ENCODE data around the gene MRPL20. TPM values are rescaled to one million over a fixed set of nuclear protein-coding genes. Genes with fewer than 3 reads are reported as not detected.
A peak's percentile ranks its signal among the peaks of the same experiment; 100 is the strongest.
"Not testable (repeated sequence)": the region's sequence is repeated elsewhere in the genome, so short reads cannot be mapped to it uniquely, and the experiment has no call there.

MRPL20 gene
- total RNA-seq, 1 donor from 2014 or later = 54.6 TPM

DNA sequence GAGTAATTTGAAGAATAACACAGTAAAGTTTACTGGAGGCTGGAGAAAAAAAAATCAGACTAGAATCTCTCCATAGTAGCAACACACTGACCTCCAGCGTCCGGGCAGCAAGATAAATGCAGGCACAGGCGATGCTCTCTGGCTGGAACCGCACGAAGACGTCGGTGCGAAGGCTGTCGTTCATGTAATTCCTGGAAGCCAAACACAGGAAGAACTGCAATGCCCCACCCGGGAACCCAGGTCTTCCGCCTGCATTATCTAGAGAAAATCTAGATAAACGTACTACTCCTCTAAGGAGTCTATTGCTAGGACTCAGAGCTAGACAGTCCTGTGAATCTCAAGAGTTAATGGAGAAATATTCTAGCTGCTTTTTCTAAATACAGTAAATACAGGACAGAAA, 16.4 kb downstream of the MRPL20 start:
- no peak for DNase-seq (ENCODE audit: low spot score in 2 of 2)
- FAIRE-seq = no peak

DNA sequence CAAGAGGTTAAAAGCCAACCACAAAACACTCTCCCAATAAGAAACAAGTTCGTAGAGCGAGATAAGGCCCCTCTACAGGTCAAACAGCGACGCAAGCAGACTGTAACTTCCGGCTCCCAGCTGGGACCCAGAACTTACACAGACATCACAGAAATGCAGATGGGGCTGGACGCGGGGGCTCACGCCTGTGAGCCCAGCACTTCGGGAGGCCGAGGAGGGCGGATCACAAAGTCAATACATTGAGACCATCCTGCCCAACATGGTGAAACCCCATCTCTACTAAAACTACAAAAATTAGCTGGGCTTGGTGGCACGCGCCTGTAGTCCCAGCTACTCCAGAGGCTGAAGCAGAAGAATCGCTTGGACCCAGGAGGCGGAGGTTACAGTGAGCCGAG, 19.0 kb downstream of the MRPL20 start:
- DNase-seq (ENCODE audit: low spot score in 2 of 2) (no peak), FAIRE-seq (no peak)

DNA sequence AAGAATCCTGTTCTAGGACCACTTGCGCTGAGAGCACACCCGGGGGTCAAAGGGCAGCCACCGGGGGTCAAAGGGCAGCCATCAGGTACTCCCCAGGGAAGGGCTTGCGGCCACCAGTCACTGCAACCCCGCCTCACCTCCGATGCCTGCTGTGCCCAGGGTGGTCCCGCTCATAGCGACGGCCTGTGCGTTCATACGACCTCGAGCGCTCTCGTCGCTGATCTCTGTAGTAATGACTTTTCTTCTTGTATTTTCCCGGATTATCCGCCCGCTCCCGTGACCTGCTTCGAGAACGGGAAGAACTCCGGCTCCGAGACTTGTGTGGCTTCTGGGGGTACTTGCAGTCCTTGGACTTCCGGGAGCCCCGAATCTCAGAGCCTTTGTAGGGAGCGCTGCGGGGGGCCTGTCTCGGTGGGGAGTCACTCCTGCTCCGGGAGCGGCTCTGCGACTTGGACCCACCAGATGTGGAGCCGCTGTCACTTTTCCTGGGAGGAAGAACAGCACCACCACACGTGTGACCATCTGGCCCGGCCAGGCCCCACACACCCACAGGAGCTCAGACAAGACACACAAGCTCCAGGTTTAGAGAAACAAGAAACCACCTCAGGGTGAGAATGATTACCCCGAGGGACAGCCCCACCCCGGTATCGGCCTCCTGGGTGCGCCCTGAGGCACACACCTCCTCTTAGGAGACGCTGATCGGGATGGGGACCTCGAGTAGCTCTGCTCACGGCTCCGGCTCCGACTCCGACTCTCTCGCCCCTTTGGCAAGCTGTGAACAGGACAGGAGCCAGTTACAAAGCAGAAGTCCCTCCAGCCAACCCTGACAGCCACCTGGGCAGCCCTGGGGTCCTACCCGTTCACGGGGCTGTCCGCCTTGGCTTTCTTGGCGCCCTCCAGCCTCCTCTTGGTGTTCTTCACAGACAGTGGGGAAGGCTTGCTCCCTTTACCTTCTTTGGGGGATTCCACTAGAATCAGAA, 19.7 kb downstream of the MRPL20 start:
- FAIRE-seq (no peak), DNase-seq (ENCODE audit: low spot score in 2 of 2) (no peak)

DNA sequence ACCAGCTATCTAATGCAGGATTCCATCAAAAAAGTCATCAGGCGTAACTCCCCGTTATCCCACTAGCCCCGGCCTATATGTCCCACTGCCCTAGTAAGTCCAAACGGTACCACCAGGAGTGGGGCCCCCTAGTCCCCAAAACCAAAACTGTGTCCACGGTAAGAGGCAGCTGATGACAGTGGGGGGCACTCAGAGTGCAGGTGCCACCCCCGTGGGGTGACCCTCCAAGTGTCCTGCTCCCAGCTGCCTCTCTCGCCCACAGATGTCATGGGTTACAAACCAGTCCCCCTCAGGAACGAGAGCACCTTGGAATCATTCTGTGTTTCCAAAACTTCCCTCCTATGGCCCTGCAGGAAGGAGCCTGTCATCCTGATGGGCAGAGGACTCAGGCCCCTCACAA, 21.2 kb downstream of the MRPL20 start:
- no peak for DNase-seq (ENCODE audit: low spot score in 2 of 2)
- FAIRE-seq = no peak

DNA sequence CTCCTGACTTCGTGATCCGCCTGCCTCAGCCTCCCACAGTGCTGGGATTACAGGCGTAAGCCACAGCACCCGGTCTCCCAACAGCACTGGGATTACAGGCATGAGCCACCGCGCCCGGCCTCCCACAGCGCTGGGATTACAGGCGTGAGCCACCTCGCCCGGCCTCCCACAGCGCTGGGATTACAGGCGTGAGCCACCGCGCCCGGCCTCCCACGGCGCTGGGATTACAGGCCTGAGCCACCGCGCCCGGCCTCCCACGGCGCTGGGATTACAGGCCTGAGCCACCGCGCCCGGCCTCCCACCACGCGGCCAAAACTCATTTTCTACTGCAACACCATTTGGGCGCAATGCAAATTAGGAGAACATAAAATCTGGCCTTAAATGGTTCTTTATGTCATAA, 21.8 kb downstream of the MRPL20 start:
- not testable (repeated sequence) for DNase-seq (ENCODE audit: low spot score in 2 of 2); FAIRE-seq

DNA sequence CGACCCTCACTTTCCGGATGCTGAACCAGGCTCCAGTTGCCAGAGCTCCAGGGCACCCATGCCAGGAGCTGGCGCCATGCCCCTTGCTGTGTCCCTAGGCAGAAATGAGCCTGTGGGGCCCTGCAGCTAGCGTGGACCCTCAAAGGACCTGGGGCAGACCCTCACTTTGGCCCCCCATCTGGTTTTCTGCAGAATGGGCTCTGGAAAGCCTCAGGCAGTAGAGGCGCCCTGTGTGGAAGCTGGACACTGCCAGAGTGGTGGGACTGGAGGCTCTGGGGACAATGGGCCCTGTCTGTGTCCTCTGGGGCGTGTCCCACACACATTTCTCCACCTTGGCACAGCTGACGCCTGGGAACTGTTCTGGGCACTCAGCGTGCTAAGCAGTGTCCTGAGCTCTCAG, 25.8 kb downstream of the MRPL20 start:
- no peak for FAIRE-seq
- DNase-seq (ENCODE audit: low spot score in 2 of 2) = no peak

DNA sequence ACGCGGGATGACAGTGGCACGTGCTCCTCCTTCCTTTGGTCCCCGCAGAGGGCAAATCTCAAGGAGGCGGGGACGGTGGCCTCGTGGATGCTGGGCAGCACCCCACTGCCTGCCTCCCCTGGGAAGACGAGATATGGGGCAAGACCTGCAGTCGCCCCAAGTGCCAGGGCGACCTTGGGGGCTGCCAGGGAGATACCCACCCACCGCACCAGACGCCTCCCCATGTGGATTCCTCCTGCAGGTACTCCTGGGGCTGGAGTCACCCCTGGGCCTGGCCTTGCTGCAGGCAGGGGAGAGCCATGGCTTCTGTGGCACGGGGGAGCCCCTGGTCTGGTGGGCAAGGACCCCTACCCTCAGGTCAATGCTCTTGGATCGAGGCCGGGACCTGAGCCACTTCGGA, 26.2 kb downstream of the MRPL20 start:
- FAIRE-seq = no peak
- DNase-seq (ENCODE audit: low spot score in 2 of 2) = no peak

DNA sequence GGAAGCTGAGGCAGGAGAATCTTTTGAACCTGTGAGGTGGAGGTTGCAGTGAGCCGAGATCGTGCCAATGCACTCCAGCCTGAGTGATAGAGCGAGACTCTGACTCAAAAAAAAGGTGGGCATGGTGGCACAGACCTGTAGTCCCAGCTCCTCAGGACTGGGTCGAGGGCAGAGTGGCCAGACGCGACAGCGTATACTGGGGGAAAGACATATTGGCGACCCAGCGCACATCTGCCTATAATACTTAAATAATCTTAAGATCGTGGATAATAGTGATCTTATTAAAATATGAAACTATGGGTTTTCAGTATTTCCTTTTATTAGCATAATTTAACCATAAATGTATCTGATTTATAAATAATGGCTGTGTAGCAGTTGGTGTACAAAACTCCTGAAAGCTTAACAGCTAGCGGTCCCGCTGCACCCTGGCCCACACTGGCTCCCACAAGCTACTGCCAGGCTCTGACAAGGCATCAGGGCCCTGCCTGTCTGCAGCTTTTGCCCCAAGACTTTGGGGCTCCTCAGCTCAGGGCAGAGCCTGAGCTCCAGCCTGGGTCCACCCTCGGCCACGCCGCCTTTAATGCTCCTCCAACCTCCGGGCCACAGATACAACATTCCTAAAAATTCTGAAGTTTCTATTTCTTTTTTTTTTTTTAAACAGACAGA, 29.4 kb downstream of the MRPL20 start:
- DNase-seq (ENCODE audit: low spot score in 2 of 2) (no peak), FAIRE-seq (no peak)

DNA sequence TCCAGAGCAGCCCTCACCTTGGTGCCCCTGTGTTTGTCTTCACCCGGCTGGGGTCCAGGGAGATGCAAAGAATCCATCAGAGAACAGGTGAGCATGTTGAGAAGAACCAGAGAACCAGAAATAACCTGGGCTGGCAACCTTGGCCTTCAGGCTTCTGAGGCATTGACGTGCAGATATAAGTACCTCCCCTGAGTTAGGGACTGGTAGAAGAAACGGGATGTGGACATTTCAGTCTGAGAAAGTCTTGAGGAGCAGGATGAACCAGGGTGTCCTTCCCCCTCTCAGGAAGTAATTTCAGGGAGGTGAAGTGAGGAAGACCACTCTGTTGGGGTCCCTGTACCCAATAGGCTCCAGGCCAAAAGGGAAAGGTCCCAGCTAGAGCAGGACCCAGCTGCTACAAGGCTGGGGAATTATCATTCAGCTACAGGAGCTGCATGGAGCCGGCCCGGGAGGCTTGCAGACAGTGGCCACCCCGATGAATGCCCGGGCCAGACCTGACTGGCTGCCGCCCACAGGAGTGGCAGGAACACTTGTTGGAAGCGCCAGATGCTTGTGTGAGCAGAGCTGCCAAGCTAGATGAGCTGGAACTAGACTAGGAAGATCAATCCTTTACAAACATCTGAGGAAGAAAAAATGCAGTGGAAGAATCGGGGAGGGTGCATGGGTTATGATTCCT, 30.4 kb downstream of the MRPL20 start:
- FAIRE-seq = no peak
- DNase-seq (ENCODE audit: low spot score in 2 of 2) = no peak

DNA sequence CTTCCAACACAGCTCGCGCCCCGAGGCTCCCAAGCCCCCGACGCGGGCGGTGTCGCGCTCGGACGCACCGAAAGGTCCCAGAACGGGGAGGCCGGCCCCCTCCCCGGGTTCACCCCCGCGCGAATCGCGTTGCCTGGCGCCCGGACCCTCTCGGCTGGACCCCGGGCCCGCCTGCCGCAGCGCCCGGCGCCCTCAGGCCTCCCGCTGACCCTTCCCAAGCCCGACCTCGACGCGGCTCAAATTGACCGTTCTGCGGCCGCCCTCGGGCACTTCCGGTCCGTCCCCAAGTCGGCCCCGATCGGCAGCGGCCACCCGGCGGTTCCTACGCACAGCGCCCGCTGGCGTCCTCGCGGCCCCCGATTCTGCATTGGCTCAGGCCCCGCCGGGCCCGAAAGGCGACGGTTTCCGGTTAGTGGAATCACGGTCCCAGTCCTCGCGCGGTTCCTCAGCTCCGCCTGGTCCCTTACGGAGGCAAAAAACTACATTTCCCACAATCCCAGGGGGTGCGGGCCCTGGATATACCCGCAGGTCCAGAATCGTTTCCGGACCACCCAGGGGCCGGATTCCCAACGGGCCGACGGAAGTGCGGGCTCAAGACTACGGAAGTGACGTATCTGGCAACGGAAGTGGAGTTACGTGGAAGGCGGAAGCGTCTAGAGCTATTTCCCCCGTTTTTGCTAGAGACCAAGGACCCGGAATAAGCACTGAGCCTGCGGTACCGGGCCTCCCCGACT, 32.0 kb downstream of the MRPL20 start, which contains the start of gene AURKAIP1:
Gene AURKAIP1 (minus strand): TSS at position 279 of the 734 bp plus-strand sequence. CDS start 451 bp downstream, outside the sequence.
- FAIRE-seq (peak; percentile 97), DNase-seq (ENCODE audit: low spot score in 2 of 2) (peak; percentile 99 to 100)

DNA sequence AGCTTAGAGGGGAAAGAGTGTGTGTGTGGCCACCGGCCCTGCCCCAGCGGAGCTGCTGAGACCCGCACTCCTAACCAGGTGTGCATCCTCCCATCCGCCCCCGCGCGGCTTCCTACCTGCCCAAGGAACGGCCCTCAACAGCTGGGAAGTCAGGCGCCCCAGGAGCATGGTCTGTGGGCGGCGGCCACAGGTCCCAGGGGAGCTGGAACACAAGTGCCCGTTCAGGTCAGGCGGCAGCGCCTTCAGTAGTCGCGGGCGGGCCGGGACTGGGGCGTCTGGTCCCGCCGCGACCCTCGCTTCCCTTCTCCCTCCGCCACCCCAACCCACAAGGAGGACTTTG, 32.5 kb downstream of the MRPL20 start:
- FAIRE-seq = no peak
- no peak for DNase-seq (ENCODE audit: low spot score in 2 of 2)

DNA sequence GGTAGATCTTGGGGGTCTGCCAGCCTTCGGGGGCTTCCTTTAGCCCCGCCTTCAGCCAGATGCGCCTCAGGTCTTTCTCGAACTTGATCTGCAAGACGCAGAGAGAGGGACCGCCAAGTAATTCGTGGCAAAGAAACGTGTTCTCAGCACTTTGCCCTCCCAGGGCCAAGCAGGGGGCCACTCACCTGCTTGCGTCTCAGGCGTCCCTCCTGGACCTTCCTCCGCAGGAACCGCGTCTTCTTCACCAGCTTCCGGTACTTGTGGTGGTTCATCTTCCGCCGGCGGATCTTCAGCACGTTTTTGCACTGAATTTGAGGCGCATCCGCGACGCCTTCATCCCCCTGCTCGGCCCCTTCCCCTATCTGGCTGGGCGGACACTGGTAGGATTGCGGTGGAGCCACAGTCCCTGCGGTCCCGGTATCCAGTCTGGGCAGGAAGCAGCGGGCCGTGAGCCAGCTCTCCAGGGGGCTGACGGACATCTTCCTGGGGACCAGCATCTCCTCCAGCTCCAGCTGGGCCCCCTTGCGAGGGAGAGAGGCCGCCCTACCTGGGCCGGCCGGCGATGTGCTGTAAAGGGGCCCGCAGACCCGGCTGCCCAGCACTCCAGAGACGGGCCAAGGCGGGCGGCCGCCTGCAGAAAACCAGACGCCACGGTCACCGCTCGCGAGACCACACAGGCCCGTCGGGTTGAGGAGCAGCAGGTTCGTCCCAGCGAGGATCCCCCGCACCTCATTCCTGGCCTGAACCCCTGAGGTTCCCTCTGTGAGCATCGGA, 33.1 kb downstream of the MRPL20 start:
- FAIRE-seq (no peak), DNase-seq (ENCODE audit: low spot score in 2 of 2) (no peak)

DNA sequence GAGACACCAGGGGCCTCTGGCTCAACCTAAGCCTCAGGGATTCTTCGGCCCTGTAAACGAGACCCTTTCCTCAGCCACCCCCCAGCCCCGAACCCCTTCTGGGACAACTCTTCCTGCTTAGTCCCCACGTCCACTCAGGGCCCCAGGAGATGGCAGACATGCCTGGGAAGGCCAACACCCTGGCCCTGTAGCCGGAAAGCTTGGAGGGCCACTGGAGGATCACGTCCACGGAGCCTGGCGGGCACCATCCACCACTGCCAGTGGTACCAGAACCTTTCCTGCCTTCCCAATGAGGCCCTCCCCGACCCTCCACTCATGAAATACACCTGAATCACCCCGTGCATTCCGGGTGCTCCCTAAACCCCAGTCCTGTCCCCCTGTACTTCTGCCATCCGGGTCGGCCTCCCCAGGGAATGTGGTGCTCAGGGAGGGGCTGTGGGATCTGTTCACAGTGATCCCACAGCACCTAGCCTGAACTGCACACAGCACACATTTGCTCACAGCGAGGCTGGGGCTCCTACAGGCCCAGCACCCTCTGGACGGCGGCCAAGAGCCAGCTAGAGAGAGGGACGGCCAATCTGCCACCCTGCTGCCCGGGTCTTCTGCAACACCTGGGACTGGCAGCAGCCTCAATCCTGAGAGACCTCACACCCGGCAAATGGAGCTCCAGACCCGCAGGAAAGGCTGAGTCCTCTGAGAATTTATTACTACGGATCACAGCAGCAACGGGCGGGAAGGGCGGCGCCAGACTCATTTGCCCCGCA, 33.9 kb downstream of the MRPL20 start:
- DNase-seq (ENCODE audit: low spot score in 2 of 2) (no peak), FAIRE-seq (no peak)

DNA sequence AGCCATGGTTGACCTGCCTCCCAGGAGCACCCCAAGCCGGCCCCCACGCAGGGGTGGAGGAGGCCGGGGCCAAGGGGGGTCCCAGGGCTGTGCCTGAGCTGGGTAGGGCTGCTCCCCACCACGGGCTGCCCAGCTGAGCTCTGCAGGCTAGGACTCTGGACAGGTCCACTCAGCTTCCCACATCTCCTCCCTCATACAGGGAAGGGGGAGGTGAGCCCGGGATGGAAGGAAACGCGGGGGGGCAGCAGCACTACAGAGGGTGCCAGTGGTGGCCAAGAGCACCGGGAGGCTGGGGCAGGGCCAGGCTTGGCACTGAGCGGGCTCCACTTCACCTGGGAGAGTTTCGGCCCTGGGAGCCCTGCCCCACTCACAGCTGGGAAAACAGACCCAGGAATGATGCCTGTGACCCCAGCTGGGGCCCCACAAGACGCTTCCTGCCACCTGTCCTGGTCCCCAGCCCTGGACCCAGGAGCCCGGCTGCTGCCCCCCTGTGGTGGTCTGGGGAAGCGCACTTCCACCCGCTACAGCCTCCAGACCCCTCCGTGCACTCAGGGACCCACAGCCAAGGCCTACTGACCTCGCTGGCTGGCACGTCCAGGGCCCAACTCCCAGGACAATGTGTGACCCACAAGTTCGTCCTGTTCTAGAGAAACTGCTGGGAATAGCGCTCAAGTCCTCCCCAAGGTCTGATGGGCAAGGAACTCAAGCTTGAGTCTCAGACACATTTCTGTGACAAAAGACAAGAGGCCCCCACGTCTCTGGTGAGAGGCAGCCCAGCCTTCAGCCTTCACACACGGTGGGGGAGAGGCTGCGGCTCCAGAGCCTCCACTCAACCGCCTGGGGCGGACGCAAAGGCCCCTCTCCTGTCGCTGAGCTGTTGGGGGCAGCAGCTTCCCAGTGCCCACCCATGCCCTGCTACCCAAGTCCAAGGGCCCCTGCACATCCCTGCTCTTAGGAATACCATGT, 35.1 kb downstream of the MRPL20 start:
- no peak for FAIRE-seq
- DNase-seq (ENCODE audit: low spot score in 2 of 2) = peak; percentile 74 to 83

DNA sequence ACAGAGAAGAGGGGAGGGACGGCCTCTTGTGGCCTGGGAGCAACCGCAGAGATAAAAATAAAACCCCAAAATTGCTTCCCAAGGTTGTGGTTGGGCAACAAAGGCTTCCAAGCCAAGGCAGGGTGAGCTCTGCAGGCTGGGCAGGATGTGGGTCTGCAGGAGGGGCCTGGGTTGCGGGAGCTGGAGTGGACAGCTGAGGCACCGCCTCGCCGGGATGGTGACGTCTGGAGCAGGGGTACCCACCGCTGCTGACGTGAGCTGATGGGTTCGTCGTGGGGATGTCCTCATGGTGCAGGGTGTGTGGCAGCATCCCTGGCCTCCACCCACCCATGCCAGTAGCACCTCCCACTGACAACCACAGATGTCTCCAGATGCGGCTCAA, 35.7 kb downstream of the MRPL20 start:
- DNase-seq (ENCODE audit: low spot score in 2 of 2) = no peak
- FAIRE-seq = no peak

DNA sequence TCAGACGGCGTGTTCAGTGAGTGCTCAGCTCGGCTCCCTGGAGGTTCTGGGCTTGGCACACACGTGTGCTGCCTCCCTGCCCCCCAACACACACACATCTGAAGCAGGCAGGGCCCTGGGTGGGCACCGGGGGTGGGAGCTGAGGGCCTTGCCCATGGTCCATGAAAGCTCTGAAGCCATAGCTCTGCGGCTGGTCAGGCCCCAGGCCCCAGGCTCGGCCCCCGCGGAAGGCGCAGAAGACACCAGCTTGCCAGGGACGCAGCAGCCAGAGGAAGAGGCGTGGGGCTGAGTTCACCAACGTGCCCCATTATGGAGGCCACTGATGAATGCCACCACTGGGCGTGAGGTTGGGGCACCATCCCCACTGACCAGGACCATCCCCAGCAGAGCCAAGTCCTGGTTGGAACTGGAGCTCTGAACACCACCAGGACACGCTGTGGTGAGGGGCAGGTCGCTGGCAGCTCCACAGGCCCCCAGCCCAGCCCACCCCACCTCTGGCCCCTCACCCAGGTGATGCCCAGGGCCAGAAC, 36.3 kb downstream of the MRPL20 start:
- DNase-seq (ENCODE audit: low spot score in 2 of 2) = no peak
- no peak for FAIRE-seq

DNA sequence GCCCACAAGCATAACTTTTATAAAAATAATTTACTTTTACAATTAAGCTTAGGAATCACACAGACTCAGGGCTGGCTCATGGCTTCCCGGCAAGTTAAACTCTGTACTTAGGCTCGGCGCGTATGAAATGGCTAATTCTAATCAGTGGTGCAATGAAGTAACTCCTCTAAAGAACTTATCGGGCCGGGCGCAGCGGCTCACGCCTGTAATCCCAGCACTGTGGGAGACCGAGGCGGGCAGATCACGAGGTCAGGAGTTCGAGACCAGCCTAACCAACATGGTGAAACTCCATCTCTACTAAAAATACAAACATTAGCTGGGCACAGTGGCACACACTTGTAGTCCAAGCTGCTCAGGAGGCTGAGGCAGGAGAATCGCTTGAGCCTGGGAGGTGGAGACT, 37.0 kb downstream of the MRPL20 start:
- not testable (repeated sequence) for FAIRE-seq

DNA sequence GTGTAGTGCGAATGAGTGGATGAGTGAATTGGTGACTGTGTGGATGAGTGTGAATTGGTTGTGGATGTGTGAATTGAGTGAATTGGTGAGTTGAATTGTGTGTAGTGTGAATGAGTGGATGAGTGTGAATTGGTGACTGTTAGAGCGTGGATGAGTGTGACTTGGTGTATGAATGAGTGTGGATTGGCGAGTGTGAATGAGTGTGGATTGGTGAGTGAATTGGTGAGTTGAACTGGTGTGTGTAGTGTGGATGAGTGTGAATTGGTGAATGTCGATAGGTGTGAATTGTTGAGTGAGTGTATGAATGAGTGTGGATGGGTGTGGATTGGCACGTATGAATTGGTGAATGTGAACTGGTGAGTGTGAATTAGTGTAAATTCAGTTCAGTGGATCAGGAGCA, 39.8 kb downstream of the MRPL20 start:
- DNase-seq (ENCODE audit: low spot score in 2 of 2) (no peak), FAIRE-seq (no peak)

More for the DNA sequence above, 37.0 kb downstream of the MRPL20 start:
- DNase-seq (ENCODE audit: low spot score in 2 of 2) = not testable (repeated sequence)
